ENCODE results near the gene THSD4.
"Not testable (repeated sequence)": the region's sequence is repeated elsewhere in the genome, so short reads cannot be mapped to it uniquely, and the experiment has no call there.

The THSD4 gene

GRCh38 chr15:71709808-71710418, 594.6 kb downstream of the THSD4 start:
- DNase-seq, result no peak

DNA sequence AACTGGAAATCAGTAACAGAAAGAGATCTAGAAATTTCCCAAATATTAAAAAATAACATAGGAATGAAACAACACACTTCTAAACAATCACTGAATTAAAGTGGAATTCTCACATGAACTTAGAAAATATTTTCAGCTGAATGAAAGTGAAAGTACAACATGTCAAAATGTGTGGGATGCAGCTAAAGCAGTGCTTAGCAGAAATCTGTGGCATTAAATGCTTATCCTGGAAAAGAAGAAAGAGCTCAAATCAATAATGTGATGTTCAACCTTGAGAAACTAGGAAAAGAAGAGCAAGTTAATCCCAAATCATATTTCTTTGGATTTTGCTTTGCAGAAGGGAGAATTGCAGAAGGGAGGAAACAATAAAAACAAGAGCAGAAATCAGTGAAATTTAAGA, 596.9 kb downstream of the THSD4 start:
- DNase-seq, result no peak

GRCh38 chr15:71713191-71713809, 598.0 kb downstream of the THSD4 start:
- DNase-seq, result no peak

DNA sequence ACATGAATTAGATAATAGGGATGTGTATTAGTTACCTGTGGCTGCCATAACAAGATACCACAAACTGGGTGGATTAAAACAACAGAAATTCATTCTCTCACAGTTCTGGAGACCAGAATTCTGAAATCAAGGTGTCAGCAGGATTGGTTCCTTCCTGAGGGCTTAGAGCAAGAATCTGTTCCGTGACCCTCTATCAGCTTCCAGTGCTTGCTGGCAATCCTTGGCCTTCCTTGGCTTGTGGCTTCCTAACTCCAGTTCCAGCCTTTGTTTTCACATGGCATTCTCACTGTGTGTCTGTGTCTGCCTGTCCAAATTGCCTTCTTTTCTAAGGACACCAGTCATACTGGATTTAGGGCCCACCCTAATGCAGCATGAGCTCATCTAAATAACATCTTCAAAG, 600.6 kb downstream of the THSD4 start:
- DNase-seq, result no peak

GRCh38 chr15:71716990-71717389, 601.7 kb downstream of the THSD4 start:
- DNase-seq, result no peak

GRCh38 chr15:71718116-71718910, 603.0 kb downstream of the THSD4 start:
- no peak for DNase-seq

DNA sequence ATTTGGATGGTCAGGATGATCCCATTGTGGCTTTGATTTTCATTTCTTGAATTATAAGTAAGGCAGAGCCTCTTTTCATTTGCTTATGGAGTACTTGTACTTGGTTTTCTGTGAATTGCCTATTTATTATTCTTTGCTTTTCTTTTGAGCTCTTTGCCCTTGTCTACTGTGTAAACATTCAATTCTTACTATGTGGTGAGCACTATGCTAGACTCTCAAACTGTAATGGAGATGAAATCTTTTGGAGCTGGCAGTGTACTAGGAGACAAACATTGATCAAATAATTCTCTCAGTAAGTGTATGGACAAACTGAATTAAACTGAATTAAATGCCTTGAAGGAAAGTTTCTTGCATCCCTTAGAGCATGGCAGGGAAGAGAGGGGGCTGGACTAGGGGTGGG, 608.1 kb downstream of the THSD4 start:
- DNase-seq, result no peak

- not testable (repeated sequence) for DNase-seq
Observed at GRCh38 chr15:71725207-71725955, 610.1 kb downstream of the THSD4 start.

DNA sequence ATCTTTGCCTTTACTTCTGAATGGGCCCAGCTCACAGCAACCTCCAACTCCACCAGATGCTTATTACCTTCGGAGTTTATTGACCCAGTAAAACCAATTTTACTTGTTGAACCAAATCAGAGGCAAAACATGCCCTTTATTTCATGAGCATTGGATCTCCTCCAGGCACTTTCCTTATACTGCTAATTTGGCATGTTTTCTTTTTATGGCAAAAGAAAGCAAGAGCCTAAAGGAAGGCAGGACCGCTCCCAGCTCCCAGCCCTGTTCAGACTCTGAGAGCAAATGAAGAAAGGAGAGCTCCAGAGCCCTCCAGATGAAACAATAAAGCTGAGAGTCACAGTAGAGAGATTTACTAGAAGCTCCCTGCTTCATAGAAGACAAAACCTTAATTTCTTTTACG, 613.6 kb downstream of the THSD4 start:
- no peak for DNase-seq

- DNase-seq, result no peak
Observed at GRCh38 chr15:71729319-71729718, 614.0 kb downstream of the THSD4 start.

DNA sequence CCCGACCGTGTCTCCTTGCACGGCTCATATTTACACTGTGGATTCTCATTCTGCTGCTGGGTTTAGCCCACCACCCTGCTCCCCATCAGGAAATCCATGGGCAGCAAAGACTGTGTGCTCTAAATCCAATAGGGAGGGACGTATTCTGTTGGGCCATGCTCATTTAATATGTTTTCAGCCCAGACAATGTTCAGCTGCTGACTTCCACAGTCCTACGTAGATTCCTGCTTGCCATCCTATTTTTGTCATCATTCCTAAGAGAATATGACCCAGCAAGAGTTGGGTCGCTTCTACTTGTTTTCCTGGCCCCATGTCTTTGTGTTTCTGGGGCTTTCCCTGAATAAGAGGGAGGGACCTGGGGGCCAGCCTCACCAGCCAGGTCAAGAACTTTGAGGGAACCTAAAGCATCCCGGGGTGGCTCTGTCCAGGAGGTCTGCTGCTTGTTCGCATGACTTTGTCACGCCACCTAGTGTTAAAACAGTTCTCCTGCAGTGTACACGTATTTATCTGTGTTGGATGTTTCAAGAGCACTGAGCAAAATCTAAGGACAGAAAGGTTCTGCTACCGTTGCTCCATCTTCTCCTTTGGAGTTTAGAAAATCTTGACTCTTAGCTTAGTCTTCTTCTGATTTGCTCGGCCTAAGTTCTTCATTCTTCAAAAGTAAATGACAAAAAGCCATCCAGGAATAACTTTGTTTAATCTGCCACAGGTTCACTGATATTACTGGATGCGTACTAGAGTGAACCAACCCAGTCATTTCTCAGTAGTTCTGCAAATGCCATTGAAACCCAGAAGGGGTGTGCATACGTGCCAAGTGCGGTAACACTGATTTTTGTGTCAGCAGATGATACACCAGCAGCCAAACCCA, 615.2 kb downstream of the THSD4 start:
- DNase-seq, result peak; percentile 35 to 56

GRCh38 chr15:71732636-71733035, 617.4 kb downstream of the THSD4 start:
- DNase-seq, result no peak

DNA sequence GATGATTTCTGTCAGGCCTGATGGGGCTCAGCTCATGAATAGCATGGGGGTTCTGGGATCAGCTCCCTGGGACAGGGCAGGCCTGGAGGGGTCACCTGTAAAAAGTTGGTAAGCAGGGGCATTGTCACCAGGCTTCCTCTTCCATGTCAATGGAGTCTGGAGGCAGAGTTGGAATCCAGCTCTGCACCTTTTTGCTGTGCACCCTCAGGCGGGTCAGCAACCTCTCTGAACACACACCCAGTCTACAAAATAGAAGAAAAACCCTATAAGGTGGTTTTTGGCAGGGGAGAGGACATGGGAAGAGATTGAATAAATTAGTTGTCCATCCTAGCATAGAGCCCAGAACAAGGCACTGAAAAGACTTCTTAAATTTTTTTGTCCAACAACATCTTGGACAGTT, 617.9 kb downstream of the THSD4 start:
- no peak for DNase-seq

GRCh38 chr15:71734709-71735384, 619.6 kb downstream of the THSD4 start:
- DNase-seq, result no peak

- no peak for DNase-seq
Observed at GRCh38 chr15:71735385-71735757, 620.1 kb downstream of the THSD4 start.

DNA sequence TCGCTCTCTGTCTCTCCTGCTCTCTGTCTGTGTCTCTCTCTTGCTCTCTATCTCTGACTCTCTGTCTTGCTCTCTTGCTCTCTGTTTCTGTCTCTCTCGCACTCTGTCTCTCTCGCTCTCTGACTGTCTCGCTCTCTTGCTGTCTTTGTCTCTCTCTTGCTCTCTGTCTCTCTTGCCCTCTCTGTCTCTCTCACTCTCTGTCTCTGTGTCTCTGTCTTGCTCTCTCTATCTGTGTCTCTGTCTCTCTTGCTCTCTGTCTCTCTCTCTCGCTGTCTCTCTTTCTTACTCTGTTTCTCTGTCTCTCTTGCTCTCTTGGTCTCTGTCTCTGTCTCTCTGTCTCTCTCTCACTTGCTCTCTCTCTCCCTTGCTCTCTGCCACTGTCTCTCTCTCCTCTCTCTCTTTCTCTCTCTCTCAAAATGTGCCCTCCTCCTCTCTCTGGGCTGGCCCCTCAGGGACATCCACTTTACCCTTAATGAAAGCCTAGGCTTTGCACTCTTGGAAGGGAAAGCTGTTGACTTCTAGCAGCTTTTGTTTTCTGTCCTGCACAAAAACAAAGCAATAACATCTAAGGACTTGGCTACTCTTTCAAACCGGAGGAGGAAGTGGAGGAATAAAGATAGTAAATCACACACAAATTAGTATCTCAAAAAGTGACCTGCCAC, 621.1 kb downstream of the THSD4 start:
- no peak for DNase-seq

GRCh38 chr15:71737761-71738160, 622.5 kb downstream of the THSD4 start:
- no peak for DNase-seq

DNA sequence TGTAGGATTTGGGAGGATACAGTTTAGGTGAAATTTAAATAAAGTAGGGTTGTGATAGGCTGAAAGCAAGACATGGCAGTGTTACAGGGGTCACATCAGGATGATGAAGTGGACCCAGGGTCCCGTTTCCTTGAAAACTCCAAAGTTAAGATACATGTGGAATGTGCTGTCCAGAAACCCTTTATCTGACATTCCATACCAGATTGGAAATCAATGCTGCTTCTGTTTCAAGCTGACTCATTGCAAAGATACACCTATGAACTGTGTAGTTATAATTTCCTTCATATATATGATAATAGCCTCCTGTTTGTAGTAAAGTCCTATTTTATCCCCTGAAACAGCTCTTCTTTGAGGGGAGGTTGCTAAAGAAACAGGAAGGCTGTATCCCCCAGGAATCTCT, 624.1 kb downstream of the THSD4 start:
- DNase-seq, result no peak

DNA sequence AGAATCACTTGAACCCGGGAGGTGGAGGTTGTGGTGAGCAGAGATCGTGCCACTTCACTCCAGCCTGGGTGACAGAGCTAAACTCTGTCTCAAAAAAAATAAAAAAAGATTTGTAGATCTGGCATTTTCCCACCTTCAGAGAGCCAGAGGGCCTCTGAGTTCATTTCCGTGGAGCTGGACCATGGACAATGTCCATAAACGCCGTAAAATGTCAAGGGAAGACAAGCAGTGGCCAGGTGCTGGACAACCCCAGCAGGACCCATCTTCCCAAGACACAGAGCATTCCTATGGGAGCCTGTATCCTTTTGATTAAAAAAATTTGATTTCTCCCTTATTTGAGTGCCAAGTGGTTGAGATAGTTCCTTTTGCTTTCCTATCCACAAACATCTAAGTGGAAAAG, 627.7 kb downstream of the THSD4 start:
- DNase-seq, result no peak

GRCh38 chr15:71743861-71744382, 628.7 kb downstream of the THSD4 start:
- peak; percentile 30 to 50 for DNase-seq

- DNase-seq, result no peak
Observed at GRCh38 chr15:71746719-71747118, 631.4 kb downstream of the THSD4 start.

Data from NCI-H2081 (cell line).